SHP77 (cell line): ENCODE measurements around the gene SVOP.
A peak's percentile ranks its signal among the peaks of the same experiment; 100 is the strongest.
"Not testable (repeated sequence)": the region's sequence is repeated elsewhere in the genome, so short reads cannot be mapped to it uniquely, and the experiment has no call there.

ENCODE experiments used
- DNase-seq, 2 experiments: peaks; one replicate each; lab custom pipeline; 2025; lab: John Stamatoyannopoulos, UW

Gene SVOP, protein sequence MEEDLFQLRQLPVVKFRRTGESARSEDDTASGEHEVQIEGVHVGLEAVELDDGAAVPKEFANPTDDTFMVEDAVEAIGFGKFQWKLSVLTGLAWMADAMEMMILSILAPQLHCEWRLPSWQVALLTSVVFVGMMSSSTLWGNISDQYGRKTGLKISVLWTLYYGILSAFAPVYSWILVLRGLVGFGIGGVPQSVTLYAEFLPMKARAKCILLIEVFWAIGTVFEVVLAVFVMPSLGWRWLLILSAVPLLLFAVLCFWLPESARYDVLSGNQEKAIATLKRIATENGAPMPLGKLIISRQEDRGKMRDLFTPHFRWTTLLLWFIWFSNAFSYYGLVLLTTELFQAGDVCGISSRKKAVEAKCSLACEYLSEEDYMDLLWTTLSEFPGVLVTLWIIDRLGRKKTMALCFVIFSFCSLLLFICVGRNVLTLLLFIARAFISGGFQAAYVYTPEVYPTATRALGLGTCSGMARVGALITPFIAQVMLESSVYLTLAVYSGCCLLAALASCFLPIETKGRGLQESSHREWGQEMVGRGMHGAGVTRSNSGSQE

GRCh38 chr12:109020796-109021380 is at the start of gene SVOP:
Gene SVOP, minus strand, starts transcription at chr12:109021068. Its CDS starts 200 bp downstream, at chr12:109020868.
- DNase-seq, result peak; percentile 82 to 88

GRCh38 chr12:109069307-109070271 is 48.7 kb upstream of the SVOP start:
- no peak for DNase-seq

GRCh38 chr12:109065853-109066193 is 45.0 kb upstream of the SVOP start:
- no peak for DNase-seq

DNA sequence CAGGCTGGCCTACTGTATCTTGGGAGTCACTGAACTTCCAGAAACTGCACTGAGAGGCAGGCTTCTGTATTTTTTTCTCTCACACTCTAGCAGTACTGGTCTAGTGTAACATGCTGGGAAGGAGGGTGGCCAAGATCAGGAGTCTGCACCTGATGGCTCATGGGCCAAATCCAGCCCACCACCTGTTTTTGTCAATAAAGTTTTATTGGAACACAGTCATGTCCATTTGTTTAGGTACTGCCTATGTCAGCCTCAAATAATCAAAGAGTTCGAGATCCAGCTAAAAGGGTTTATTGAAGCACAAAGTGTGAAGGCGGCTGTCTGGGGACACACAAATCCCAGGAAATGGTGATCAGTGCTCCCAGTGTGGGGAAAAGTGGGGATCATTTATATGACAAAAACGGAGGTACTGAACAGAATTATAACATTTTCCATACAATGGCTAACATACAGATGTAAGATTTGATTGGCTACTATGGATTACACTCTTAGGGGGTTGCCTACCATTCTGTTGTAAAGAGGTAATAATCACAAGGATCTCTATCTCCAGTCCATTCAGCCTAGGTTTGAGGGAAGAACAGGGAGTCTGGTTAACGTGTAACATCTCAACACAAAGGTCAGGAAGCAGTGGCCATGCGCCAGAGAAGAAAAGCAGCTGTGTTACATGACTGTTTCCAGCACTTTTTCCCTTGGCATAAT is 44.4 kb upstream of the SVOP start:
- DNase-seq, result no peak

DNA sequence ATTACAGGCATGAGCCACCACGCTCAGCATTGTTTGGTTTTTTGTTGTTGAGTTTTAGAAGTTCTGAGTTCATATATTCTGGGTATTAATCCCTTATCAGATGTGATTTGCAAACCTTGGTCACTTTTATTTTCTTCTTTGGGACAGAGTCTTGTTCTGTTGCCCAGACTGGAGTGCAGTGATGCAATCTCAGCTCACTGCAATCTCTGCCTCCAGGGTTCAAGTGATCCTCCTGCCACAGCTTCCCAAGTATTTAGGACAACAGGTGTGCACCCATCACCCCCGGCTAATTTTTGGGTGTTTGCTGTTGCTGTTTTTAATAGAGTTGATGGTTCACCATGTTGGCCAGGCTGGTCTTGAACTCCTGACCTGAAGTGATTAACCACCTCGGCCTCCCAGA is 43.3 kb upstream of the SVOP start:
- no peak for DNase-seq

- no peak for DNase-seq
These were observed 37.9 kb upstream of the SVOP start for GRCh38 chr12:109058773-109059172.

- DNase-seq, result no peak
These were observed 36.5 kb upstream of the SVOP start for GRCh38 chr12:109057376-109057775.

DNA sequence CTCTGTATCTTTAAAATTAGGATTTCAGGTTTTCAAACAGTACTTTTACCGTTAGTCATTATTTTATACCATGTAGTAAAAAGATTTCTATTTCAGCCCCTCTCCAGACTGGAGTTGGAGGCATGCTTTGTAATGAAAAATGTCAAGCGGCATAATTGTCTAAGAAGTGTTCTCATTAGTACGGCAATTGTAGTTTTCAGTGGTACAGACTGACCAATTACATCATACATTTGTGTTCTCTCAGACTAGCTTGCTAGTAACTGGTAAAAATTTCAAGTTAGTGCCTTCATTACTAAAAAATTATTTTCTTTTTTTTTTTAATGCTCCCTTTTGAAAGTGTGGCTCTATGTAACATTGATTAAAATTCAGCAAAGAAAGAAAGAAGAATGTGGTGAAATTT is 36.0 kb upstream of the SVOP start:
- DNase-seq, result no peak

DNA sequence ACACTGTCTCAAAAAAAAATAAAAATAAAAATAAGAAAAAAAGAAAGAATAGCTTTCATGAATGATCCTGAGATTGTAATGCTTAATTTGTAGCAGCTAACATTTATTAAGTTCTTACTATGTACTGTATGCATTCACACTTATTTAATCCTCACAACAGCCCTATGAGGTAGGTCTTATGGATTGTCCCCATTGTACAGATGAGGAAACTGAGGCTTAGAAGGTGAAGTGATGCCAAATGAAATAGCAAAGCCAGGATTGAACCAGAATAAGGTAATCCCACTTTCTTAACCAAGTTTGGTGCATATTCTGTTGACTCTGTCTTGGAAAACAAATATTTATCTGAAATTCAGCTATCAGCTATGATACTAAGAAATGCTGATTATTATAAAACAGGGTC is 33.7 kb upstream of the SVOP start:
- DNase-seq, result no peak

- not testable (repeated sequence) for DNase-seq
These were observed 33.3 kb upstream of the SVOP start for GRCh38 chr12:109054124-109054513.

DNA sequence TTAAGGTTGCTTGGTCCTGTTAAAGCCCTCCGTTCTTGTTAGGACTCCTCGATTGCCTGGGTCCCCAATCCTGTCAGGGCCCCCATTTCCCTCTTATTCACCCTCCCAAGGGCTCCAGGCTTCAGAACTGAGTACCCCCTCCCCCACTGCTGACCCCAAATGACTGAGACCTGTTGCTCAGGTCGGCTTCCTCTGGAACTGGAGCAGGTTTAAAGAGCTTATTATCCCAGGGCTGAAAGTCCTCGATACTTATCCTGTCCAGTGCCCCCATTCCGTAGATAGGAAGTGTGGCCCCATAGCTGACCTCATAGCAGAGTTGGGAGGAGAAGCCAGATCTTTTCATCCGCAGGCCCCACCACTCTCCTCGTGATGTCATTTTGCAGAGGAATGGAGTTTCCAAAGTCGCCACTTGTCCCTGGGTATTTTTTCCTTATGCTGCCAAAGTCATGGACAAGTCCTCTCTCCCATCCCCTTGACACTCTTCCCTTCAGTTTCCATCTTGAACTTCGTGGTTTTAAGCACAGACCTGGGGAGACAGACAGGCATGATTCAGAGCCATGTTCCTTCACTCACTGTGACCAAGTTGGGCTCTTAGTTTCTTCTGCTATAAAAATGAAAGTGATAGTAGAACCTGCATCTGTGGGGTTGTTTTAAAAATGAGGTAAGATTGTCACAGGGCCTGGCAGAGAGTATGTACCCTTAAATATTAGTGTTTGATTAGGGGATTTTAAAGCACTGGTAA is 32.7 kb upstream of the SVOP start:
- DNase-seq, result no peak

DNA sequence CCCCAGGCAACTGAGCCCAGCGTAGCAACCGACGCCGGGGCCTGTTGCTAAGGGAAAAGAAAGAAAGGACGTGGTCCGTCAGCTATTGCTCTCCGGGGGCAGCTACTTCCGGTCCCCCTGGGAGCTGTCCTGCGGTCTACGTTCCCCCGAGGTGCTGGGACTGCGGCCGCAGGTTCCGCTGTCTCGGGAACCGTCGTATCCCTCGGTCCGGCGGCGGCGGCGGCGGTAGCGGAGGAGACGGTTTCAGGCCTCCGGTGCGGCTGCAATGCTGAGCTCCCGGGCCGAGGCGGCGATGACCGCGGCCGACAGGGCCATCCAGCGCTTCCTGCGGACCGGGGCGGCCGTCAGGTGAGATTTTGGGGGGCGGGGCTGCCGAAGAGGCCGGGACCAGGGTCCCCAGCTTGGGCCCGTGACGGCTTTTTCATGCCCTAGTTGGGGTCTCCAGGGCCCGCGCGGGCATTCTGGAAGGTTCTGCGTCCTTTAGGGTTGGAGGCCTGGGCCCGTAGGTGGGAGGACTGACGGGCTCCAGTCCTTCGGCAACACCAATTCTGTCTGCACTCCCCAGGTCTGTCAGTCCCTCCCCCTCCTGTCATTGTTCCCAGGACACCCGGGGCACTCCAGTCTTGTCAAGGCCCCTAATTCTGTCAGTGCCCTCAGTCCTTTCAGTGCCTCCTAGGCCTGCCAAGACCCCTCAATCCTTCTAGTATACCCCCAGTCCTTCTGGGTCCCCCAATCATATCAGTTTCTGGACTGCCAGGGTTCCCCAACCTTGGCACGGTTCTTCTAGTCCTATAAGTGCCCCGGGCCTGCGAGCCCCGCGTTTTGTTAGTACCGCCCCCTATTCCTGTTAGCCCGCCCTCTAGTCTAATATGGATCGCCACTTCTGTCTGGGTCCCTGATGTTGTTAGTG is 31.8 kb upstream of the SVOP start, which contains the start of gene USP30:
USP30 (plus strand) TSS at position 163 of the 910 bp plus-strand sequence; CDS start at position 266, 103 bp downstream.
- DNase-seq, result peak; percentile 66 to 68

DNA sequence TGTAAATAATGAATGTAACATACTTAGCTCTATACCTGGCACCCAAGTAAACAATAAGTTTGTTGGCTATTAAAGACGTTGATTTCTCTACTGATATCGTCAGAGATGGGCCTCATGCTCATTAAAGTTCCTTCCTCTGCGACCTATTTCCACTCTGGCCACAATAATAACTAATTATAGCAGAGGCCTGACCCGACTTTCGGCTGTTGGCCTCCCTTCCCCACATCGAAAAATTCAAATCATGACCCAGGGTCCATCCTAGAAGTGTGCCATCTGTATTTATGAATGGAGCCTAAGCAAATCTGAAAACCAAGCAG is 31.2 kb upstream of the SVOP start:
- no peak for DNase-seq

- DNase-seq, result not testable (repeated sequence)
These were observed 28.9 kb upstream of the SVOP start for GRCh38 chr12:109049794-109050193.

- not testable (repeated sequence) for DNase-seq
These were observed 27.8 kb upstream of the SVOP start for GRCh38 chr12:109048706-109049105.

DNA sequence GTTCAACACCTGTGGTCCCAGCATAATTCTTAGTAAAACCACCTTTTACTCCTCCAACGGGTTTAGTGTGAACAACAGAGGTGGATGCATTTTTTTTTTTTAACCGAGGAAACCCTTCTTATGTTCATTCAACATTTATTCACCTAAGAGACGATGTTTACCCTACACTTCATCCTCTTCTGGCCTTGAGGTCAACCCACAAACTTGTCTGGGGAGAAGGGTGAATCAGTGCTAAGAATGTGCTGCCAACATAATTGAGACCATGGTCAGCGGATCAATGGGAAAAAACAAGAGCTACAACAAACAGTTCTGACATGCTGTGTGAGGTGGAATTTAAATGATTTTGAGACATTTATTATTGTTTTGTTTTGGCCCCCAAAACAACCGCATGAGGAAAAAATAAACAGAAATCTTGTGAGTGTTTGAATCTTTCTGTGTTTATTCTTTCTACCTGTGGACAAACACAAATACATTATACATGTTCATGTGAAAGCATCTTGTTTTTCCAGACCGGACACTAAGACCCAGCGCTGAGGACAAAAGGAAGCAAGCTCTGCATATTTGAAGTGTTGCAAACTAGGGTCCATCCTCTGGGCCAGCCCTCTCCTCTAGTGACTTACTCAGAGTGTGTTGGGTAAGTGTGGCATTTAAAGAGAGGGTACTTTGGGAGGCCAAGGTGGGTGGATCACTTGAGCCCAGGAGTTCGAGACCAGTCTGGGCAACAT is 26.4 kb upstream of the SVOP start:
- DNase-seq, result no peak

DNA sequence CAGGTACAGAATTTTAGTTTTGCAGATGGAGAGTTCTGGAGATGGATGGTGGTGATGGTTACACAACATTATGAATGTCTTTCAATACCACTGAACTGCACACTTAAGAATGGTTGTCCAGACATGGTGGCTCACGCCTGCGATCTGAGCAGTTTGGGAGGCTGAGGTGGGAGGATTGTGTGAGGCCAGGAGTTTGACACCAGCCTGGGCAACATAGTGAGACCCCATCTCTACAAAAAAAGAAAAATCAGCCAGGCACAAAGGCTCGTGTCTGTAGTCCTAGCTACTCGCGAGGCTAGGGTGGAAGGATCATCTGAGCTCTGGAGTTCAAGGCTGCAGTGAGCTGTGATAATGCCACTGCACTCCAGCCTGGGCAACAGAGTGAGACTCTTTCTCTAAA is 23.4 kb upstream of the SVOP start:
- DNase-seq, result no peak

GRCh38 chr12:109036975-109037374 is 16.1 kb upstream of the SVOP start:
- DNase-seq, result no peak
